Prostate gland (tissue), 2 donors: ENCODE data around the gene C10orf90. TPM values are rescaled to one million over a fixed set of nuclear protein-coding genes. Genes with fewer than 3 reads are reported as not detected.

Experiments used
- DNase-seq: peaks from one replicate; pipeline ENCODE4 v3.0.0-alpha.2; 2019; ENCODE audit warnings: low spot score
- H3K27ac ChIP-seq, 2 donors: fragments of 200-600 bp; sonication (generic); 2 replicates each; pipeline ENCODE4 v1.5.1; 2017 to 2019
- H3K27me3 ChIP-seq: fragments of 200-600 bp; sonication (generic); replicated peaks from 2 replicates; pipeline ENCODE4 v1.5.1; 2019; ENCODE audit not compliant: insufficient read depth
- H3K36me3 ChIP-seq, 2 donors: fragments of 200-600 bp; sonication (generic); 1 replicate in 1 of 2; 2 replicates in 1 of 2; pipeline versions ENCODE4 v1.5.1 to v1.8.1; 2017 to 2019
- H3K4me1 ChIP-seq: fragments of 200-600 bp; sonication (generic); replicated peaks from 2 replicates; pipeline ENCODE4 v1.5.1; 2019
- H3K4me3 ChIP-seq, 2 donors: fragments of 200-600 bp; sonication (generic); 2 replicates each; pipeline ENCODE4 v1.5.1; 2017 to 2019
- H3K9me3 ChIP-seq: fragments of 200-600 bp; sonication (generic); 2 replicates; pipeline ENCODE4 v1.5.1; 2017
- POLR2A ChIP-seq: fragments of 450-650 bp; IDR thresholded peaks from one replicate; pipeline ENCODE4 v1.6.1; 2016; ENCODE audit warnings: antibody characterized with exemption, mild to moderate bottlenecking
- POLR2AphosphoS5 ChIP-seq: sonication (generic); formaldehyde crosslinking; IDR thresholded peaks from one replicate; pipeline ENCODE4 v1.6.1; 2017; ENCODE audit warnings: antibody characterized with exemption
- WGBS: methylation state at CpG from one replicate; pipeline ENCODE4 v1.1.5; 2018; 5-methylcytosine and 5-hydroxymethylcytosine counted together
- intact Hi-C: fragments of 100-400 bp; cut with DNase I; formaldehyde crosslinking; loops from one replicate; pipeline ENCODE4 v1.14.2; 2022
- total RNA-seq, 2 donors: library from RNA; depleted of rRNA; stranded (reverse); fragments of >200 nt; gene quantifications; one replicate each; pipeline ENCODE4 v1.1.0, GENCODE V29; 2016
- TF ChIP-seq, protein P1 (sequence below), 4 experiments: fragments of 200-600 bp in 2 of 4; fragments of 450-650 bp in 2 of 4; sonication (generic) in 2 of 4; IDR thresholded peaks; 1 replicate in 3 of 4; 2 replicates in 1 of 4; pipeline ENCODE4 v1.5.1; 2016 to 2019; ENCODE audit warnings: antibody characterized with exemption in 4 of 4, mild to moderate bottlenecking in 2 of 4, moderate library complexity in 2 of 4

The C10orf90 gene
- total RNA-seq, 2 donors from 2014 or later = 0.45 TPM; not detected in 1

GRCh38 chr10:126431816-126432215 lies 238.7 kb downstream of the C10orf90 start:
- Histone ChIP-seq H3K4me3 (no peak overlapping the region), H3K27ac (no peak overlapping the region), H3K36me3 (no peaks in the 10 kb centered on the region), H3K4me1 (no peaks in the 10 kb centered on the region), H3K27me3 (no peaks in the 10 kb centered on the region), H3K9me3 (no peaks in the 10 kb centered on the region)
- no peak for DNase-seq
- 87% methylated on average over 2 of the region's 2 CpGs for whole genome bisulfite sequencing
- intact Hi-C loops = no loop called here
- no peak for TF ChIP-seq POLR2A
- TF ChIP-seq, protein P1, sequence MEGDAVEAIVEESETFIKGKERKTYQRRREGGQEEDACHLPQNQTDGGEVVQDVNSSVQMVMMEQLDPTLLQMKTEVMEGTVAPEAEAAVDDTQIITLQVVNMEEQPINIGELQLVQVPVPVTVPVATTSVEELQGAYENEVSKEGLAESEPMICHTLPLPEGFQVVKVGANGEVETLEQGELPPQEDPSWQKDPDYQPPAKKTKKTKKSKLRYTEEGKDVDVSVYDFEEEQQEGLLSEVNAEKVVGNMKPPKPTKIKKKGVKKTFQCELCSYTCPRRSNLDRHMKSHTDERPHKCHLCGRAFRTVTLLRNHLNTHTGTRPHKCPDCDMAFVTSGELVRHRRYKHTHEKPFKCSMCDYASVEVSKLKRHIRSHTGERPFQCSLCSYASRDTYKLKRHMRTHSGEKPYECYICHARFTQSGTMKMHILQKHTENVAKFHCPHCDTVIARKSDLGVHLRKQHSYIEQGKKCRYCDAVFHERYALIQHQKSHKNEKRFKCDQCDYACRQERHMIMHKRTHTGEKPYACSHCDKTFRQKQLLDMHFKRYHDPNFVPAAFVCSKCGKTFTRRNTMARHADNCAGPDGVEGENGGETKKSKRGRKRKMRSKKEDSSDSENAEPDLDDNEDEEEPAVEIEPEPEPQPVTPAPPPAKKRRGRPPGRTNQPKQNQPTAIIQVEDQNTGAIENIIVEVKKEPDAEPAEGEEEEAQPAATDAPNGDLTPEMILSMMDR (IDR thresholded peaks at IDR 0.05) = no peak
- TF ChIP-seq POLR2AphosphoS5 = no peak

- no peaks in the 10 kb centered on the region for H3K27me3 ChIP-seq
- intact Hi-C loops = no loop called here
- no peaks in the 10 kb centered on the region for H3K36me3 ChIP-seq
- TF ChIP-seq, protein P1 (IDR thresholded peaks at IDR 0.05) = no peak
- TF ChIP-seq POLR2A (no peak), POLR2AphosphoS5 (no peak)
- no peaks in the 10 kb centered on the region for H3K4me1 ChIP-seq
- H3K4me3 ChIP-seq = no peak overlapping the region
- WGBS = 89% methylated on average over 2 of the region's 2 CpGs
- H3K9me3 ChIP-seq = no peaks in the 10 kb centered on the region
- H3K27ac ChIP-seq = no peak overlapping the region
- no peak for DNase-seq
Observed at GRCh38 chr10:126430512-126430911, 240.0 kb downstream of the C10orf90 start.

DNA sequence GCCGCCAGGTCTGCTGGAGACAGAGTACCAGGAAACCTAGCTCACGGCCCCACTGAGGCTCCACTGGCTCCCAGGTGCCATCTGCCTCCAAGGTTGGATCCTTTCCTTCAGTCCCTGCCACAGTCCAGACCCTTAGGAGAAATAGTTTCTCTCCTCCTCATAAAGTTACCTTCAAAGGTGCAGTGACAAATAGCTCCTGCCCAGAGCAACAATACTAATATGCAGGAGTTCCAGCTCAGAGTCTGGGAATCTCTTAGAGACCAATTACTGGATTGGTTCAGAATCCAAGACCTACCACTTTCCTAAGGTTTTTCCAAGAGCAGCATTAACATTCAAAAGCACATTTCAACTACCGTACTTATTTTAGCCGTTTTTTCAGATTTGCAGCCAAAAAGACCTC lies 241.2 kb downstream of the C10orf90 start:
- H3K4me1 ChIP-seq = no peaks in the 10 kb centered on the region
- no peak for DNase-seq
- TF ChIP-seq, protein P1 (IDR thresholded peaks at IDR 0.05) = no peak
- TF ChIP-seq POLR2A (no peak), POLR2AphosphoS5 (no peak)
- no peaks in the 10 kb centered on the region for H3K9me3 ChIP-seq
- H3K27ac ChIP-seq = no peak overlapping the region
- H3K27me3 ChIP-seq = no peaks in the 10 kb centered on the region
- no peak overlapping the region for H3K4me3 ChIP-seq
- intact Hi-C loops = no loop called here
- no peaks in the 10 kb centered on the region for H3K36me3 ChIP-seq
- 92% methylated on average over 4 of the region's 4 CpGs for WGBS

- DNase-seq = no peak
- Histone ChIP-seq H3K36me3 (no peaks in the 10 kb centered on the region), H3K27ac (no peak overlapping the region), H3K27me3 (no peaks in the 10 kb centered on the region), H3K9me3 (no peaks in the 10 kb centered on the region), H3K4me3 (no peak overlapping the region), H3K4me1 (no peaks in the 10 kb centered on the region)
- 81% methylated on average over 8 of the region's 8 CpGs for WGBS
- TF ChIP-seq POLR2A = no peak
- TF ChIP-seq, protein P1 (IDR thresholded peaks at IDR 0.05) = no peak
- no peak for TF ChIP-seq POLR2AphosphoS5
- intact Hi-C loops = no loop called here
Observed at GRCh38 chr10:126425489-126426065, 244.9 kb downstream of the C10orf90 start.

GRCh38 chr10:126425032-126425431 lies 245.5 kb downstream of the C10orf90 start:
- H3K27ac ChIP-seq = no peak overlapping the region
- H3K9me3 ChIP-seq = no peaks in the 10 kb centered on the region
- intact Hi-C loops = no loop called here
- H3K4me1 ChIP-seq = no peaks in the 10 kb centered on the region
- no peak for DNase-seq
- H3K4me3 ChIP-seq = no peak overlapping the region
- TF ChIP-seq, protein P1 (IDR thresholded peaks at IDR 0.05) = no peak
- no peak for TF ChIP-seq POLR2AphosphoS5
- no peak for TF ChIP-seq POLR2A
- 87% methylated on average over 5 of the region's 5 CpGs for WGBS
- no peaks in the 10 kb centered on the region for H3K27me3 ChIP-seq
- no peaks in the 10 kb centered on the region for H3K36me3 ChIP-seq
